H9 (cell line): Measurements from ENCODE around the gene STX3. TPM values are rescaled to one million over a fixed set of nuclear protein-coding genes. Genes with fewer than 3 reads are reported as not detected.

Source experiments
- DNase-seq: peaks from one replicate; pipeline ENCODE4 v3.0.0-alpha.2; 2017
- H2AFZ ChIP-seq: one replicate; pipeline ENCODE4 v1.6.1; 2013; ENCODE audit warnings: mild to moderate bottlenecking, low read length, control low read depth, moderate library complexity
- H2AK5ac ChIP-seq: 2 replicates; pipeline ENCODE4 v1.6.1; 2013; ENCODE audit warnings: low read length, control low read depth, mixed read lengths; ENCODE audit not compliant: insufficient read length
- H2BK120ac ChIP-seq: one replicate; pipeline ENCODE4 v1.6.1; 2013; ENCODE audit warnings: low read depth, mild to moderate bottlenecking, low read length, control low read depth, inconsistent platforms; ENCODE audit not compliant: poor library complexity, severe bottlenecking
- H2BK12ac ChIP-seq: 2 replicates; pipeline ENCODE4 v1.6.1; 2013; ENCODE audit warnings: low read length, control low read depth, mixed read lengths, low read depth; ENCODE audit not compliant: insufficient read length
- H2BK15ac ChIP-seq: 2 replicates; pipeline ENCODE4 v1.6.1; 2013; ENCODE audit warnings: low read depth, low read length, control low read depth
- H2BK20ac ChIP-seq: one replicate; pipeline ENCODE4 v1.6.1; 2013; ENCODE audit warnings: low read depth, mild to moderate bottlenecking, low read length, control low read depth, inconsistent platforms; ENCODE audit not compliant: poor library complexity, severe bottlenecking
- H2BK5ac ChIP-seq: 2 replicates; pipeline ENCODE4 v1.6.1; 2013; ENCODE audit warnings: low read length, control low read depth, mixed read lengths; ENCODE audit not compliant: insufficient read length
- H3K14ac ChIP-seq: 2 replicates; pipeline ENCODE4 v1.6.1; 2013; ENCODE audit warnings: low read length, control low read depth; ENCODE audit not compliant: insufficient read depth
- H3K18ac ChIP-seq: 2 replicates; pipeline ENCODE4 v1.6.1; 2013; ENCODE audit warnings: low read depth, mild to moderate bottlenecking, mixed read lengths, low read length, control low read depth; ENCODE audit not compliant: insufficient read length
- H3K23ac ChIP-seq: 2 replicates; pipeline ENCODE4 v1.6.1; 2013; ENCODE audit warnings: low read length, control low read depth, mixed read lengths, low read depth; ENCODE audit not compliant: insufficient read length
- H3K23me2 ChIP-seq: 2 replicates; pipeline ENCODE4 v1.6.1; 2013; ENCODE audit warnings: low read depth, mild to moderate bottlenecking, mixed read lengths, low read length, control low read depth; ENCODE audit not compliant: insufficient read length, poor library complexity, severe bottlenecking
- H3K27ac ChIP-seq: 2 replicates; pipeline ENCODE4 v1.5.1; 2013; ENCODE audit warnings: low read length, control low read depth, mixed read lengths, low read depth; ENCODE audit not compliant: insufficient read length
- H3K27me3 ChIP-seq: 2 replicates; pipeline ENCODE4 v1.6.1; 2013; ENCODE audit warnings: low read length, control low read depth, inconsistent platforms; ENCODE audit not compliant: insufficient read depth
- H3K4ac ChIP-seq: 2 replicates; pipeline ENCODE4 v1.6.1; 2013; ENCODE audit warnings: low read depth, mild to moderate bottlenecking, control low read depth, inconsistent platforms, low read length, moderate library complexity
- H3K4me1 ChIP-seq: 2 replicates; pipeline ENCODE4 v1.6.1; 2013; ENCODE audit warnings: low read length, control low read depth, inconsistent platforms; ENCODE audit not compliant: insufficient read depth
- H3K4me2 ChIP-seq: 2 replicates; pipeline ENCODE4 v1.6.1; 2013; ENCODE audit warnings: low read length, control low read depth, mixed read lengths; ENCODE audit not compliant: insufficient read length, insufficient read depth
- H3K56ac ChIP-seq: 2 replicates; pipeline ENCODE4 v1.6.1; 2013; ENCODE audit warnings: low read depth, mild to moderate bottlenecking, mixed read lengths, low read length, control low read depth; ENCODE audit not compliant: insufficient read length
- H3K79me1 ChIP-seq: 2 replicates; pipeline ENCODE4 v1.6.1; 2013; ENCODE audit warnings: low read depth, mild to moderate bottlenecking, moderate library complexity, low read length, control low read depth, inconsistent platforms; ENCODE audit not compliant: insufficient read depth, poor library complexity, severe bottlenecking
- H3K79me2 ChIP-seq: 2 replicates; pipeline ENCODE4 v1.6.1; 2013; ENCODE audit warnings: low read length, control low read depth, inconsistent platforms; ENCODE audit not compliant: insufficient read depth
- H3K9ac ChIP-seq: 2 replicates; pipeline ENCODE4 v1.6.1; 2013; ENCODE audit warnings: low read length, control low read depth, mixed read lengths; ENCODE audit not compliant: insufficient read length; ENCODE audit errors: extremely low read depth
- H3K9me3 ChIP-seq: one replicate; pipeline ENCODE4 v1.6.1; 2013; ENCODE audit warnings: low read depth, low read length, inconsistent platforms; ENCODE audit not compliant: control insufficient read depth
- H3T11ph ChIP-seq: one replicate; pipeline ENCODE4 v1.6.1; 2013; ENCODE audit warnings: mild to moderate bottlenecking, low read length, control low read depth, inconsistent platforms
- H4K20me1 ChIP-seq: one replicate; pipeline ENCODE4 v1.6.1; 2013; ENCODE audit not compliant: control insufficient read depth, insufficient read length, insufficient read depth
- H4K5ac ChIP-seq: 2 replicates; pipeline ENCODE4 v1.6.1; 2013; ENCODE audit warnings: low read depth, mild to moderate bottlenecking, mixed read lengths, low read length, control low read depth; ENCODE audit not compliant: insufficient read length
- H4K8ac ChIP-seq: replicated peaks from 2 replicates; pipeline ENCODE4 v1.6.1; 2013; ENCODE audit warnings: low read length, control low read depth, mixed read lengths, low read depth; ENCODE audit not compliant: insufficient read length
- H4K91ac ChIP-seq: 2 replicates; pipeline ENCODE4 v1.6.1; 2013; ENCODE audit warnings: low read depth, mild to moderate bottlenecking, moderate library complexity, mixed read lengths, low read length, control low read depth; ENCODE audit not compliant: insufficient read length
- H3K27ac Mint-ChIP-seq, 3 experiments: 2 replicates in 2 of 3; 3 replicates in 1 of 3; pipeline ENCODE4 v1.8.0; 2020 to 2021; ENCODE audit warnings: mixed read lengths in 3 of 3, mild to moderate bottlenecking in 1 of 3, moderate library complexity in 1 of 3
- H3K27me3 Mint-ChIP-seq: 2 replicates; pipeline ENCODE4 v1.8.0; 2021; ENCODE audit warnings: low read depth, mild to moderate bottlenecking, moderate library complexity, mixed read lengths
- H3K36me3 Mint-ChIP-seq, 3 experiments: 2 replicates in 2 of 3; 3 replicates in 1 of 3; pipeline ENCODE4 v1.8.0; 2020 to 2021; ENCODE audit warnings: low read depth in 3 of 3, mixed read lengths in 3 of 3; ENCODE audit not compliant: insufficient read depth in 1 of 3
- H3K4me1 Mint-ChIP-seq, 2 experiments: 2 replicates each; pipeline ENCODE4 v1.8.0; 2020; ENCODE audit warnings: mixed read lengths in 2 of 2
- H3K4me3 Mint-ChIP-seq, 2 experiments: 2 replicates in 1 of 2; 3 replicates in 1 of 2; pipeline ENCODE4 v1.8.0; 2020 to 2021; ENCODE audit warnings: mild to moderate bottlenecking in 2 of 2, mixed read lengths in 2 of 2, moderate library complexity in 1 of 2
- H3K9me3 Mint-ChIP-seq, 2 experiments: 2 replicates in 1 of 2; 3 replicates in 1 of 2; pipeline ENCODE4 v1.8.0; 2020; ENCODE audit warnings: mild to moderate bottlenecking in 2 of 2, mixed read lengths in 2 of 2, moderate library complexity in 1 of 2
- CTCF ChIP-seq: fragments of 200-600 bp; sonication (generic); conservative IDR thresholded peaks from 3 replicates; pipeline ENCODE4 v1.8.0; 2021; ENCODE audit warnings: antibody characterized with exemption, mild to moderate bottlenecking
- WGBS: extraction: QIAGEN DNeasy Blood & Tissue Kit; methylation state at CpG from one replicate; pipeline ENCODE4 v1.1.7; 2013; ENCODE audit warnings: missing lambda C conversion rate, low lambda C conversion rate, mixed read lengths; ENCODE audit not compliant: insufficient read length; ENCODE audit errors: extremely low coverage; 5-methylcytosine and 5-hydroxymethylcytosine counted together
- total RNA-seq: library from RNA; stranded (reverse); gene quantifications from 2 replicates; pipeline ENCODE4 v1.2.1, GENCODE V29; 2021

STX3 gene
- total RNA-seq, 1 experiment from 2014 or later: 41.0 TPM

DNA sequence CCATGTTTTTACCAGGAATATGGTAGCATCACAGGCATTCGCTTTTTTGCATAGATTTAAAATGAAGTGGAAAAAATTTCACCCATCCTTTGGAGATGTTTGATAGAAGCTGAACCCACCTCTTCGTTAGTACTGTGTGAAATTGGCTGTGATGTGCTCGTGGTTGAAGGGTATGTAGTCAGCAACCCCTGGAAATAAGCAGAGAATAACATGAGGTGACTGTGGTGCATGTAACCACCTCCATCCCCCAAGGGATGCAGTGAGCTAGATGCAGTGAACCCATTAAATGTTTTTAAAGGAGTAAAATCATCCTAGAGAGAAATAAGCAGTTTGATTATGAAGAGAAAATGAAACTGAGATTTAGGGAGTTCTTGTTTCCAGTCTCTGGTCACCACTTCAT, 74.2 kb downstream of the STX3 start:
- Mint-ChIP-seq H3K4me3 (no peak overlapping the region), H3K27me3 (no peaks in the 10 kb centered on the region), H3K4me1 (no peaks in the 10 kb centered on the region), H3K36me3 (no peaks in the 10 kb centered on the region; a peak in 1 of 7 replicates), H3K9me3 (no peaks in the 10 kb centered on the region), H3K27ac (peak overlapping the region in 1 of 3 experiments; percentile 60; a peak in 1 of 7 replicates)
- Histone ChIP-seq H2BK120ac (no peak overlapping the region), H3K56ac (no peak overlapping the region), H2BK12ac (no peak overlapping the region), H4K8ac (no peak overlapping the region), H4K5ac (no peak overlapping the region), H2BK15ac (no peak overlapping the region), H3K9me3 (no peaks in the 10 kb centered on the region), H3K23me2 (no peaks in the 10 kb centered on the region), H3K9ac (no peak overlapping the region), H3K27ac (no peak overlapping the region), H2BK5ac (no peak overlapping the region), H4K91ac (no peak overlapping the region), H2AK5ac (no peak overlapping the region), H2AFZ (no peak overlapping the region), H3K18ac (no peak overlapping the region), H3K4me1 (no peaks in the 10 kb centered on the region), H3K79me1 (no peaks in the 10 kb centered on the region), H3K79me2 (no peaks in the 10 kb centered on the region), H3K4ac (no peak overlapping the region), H3T11ph (no peak overlapping the region), H3K27me3 (no peaks in the 10 kb centered on the region), H3K23ac (no peak overlapping the region), H3K4me2 (no peak overlapping the region), H3K14ac (no peak overlapping the region), H4K20me1 (no peaks in the 10 kb centered on the region), H2BK20ac (no peak overlapping the region)
- TF ChIP-seq CTCF: no peak
- DNase-seq: no peak
- no CpG with 5 or more reads among the region's 3 CpGs for WGBS
